Neural progenitor cell (in vitro differentiated cells): ENCODE results near the gene DHX15.

ENCODE experiments used
- CTCF ChIP-seq: fragments of 200-600 bp; sonication (generic); IDR thresholded peaks from 2 replicates; pipeline ENCODE4 v1.5.1; 2017; ENCODE audit warnings: antibody characterized with exemption, mild to moderate bottlenecking
- EZH2 ChIP-seq: fragments of 200-600 bp; sonication (generic); IDR thresholded peaks from 2 replicates; pipeline ENCODE4 v1.6.1; 2017; ENCODE audit warnings: antibody characterized with exemption, mild to moderate bottlenecking, moderate library complexity
- EZH2phosphoT487 ChIP-seq: fragments of 200-600 bp; sonication (generic); IDR thresholded peaks from 2 replicates; pipeline ENCODE4 v1.6.1; 2017; ENCODE audit warnings: antibody characterized with exemption

GRCh38 chr4:24599275-24599674 lies 14.9 kb upstream of the DHX15 start:
- TF ChIP-seq CTCF (no peak), EZH2 (no peak), EZH2phosphoT487 (no peak)
